ENCODE data around the gene OPCML. TPM values are rescaled to one million over a fixed set of nuclear protein-coding genes. Genes with fewer than 3 reads are reported as not detected.

The OPCML gene
- total and polyA plus RNA-seq, 4 donors: under 0.01 to 0.01 TPM; not detected in 2

DNA sequence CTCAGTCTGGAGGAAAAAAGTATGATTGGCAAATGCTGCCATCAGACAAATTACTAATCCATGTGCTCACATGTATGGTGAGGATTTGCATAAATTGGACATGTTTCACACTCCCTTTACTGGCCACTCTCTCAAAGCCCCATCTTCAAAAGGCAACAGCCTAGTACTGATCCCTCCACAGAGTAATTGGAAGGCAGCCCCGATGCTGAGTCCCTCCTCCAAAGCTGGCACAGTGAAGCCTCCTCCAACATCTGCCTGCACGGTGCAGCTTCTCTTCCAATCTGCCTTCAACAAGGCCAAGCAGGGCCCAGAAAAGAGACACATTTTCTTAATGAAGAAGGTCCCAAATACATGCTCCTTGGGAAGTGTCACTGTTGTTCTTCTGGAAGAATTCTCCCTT lies 350.6 kb downstream of the OPCML start:
- no peak for TF ChIP-seq SP1 (IDR thresholded peaks at IDR 0.05)
- TF ChIP-seq NR2F2 (IDR thresholded peaks at IDR 0.05): no peak
- H3K9me3 ChIP-seq (ENCODE audit: control insufficient read depth in 4 of 4, low read length in 3 of 4): no peaks in the 10 kb centered on the region
- no peaks in the 10 kb centered on the region for H3K36me3 ChIP-seq (ENCODE audit: control insufficient read depth in 4 of 4, insufficient read depth in 3 of 4, low read depth in 1 of 4, low read length in 3 of 4)
- H3K4me1 ChIP-seq (ENCODE audit: control insufficient read depth in 4 of 4, insufficient read depth in 4 of 4, low read length in 3 of 4): no peaks in the 10 kb centered on the region
- no peak overlapping the region for H3K27ac ChIP-seq (ENCODE audit: low read depth in 1 of 2, low read length in 2 of 2)
- no peak overlapping the region for H3K4me3 ChIP-seq (ENCODE audit: low read depth in 1 of 3, low read length in 3 of 3)
- H3K9ac ChIP-seq (ENCODE audit: low read depth in 1 of 2, low read length in 2 of 2): no peak overlapping the region
- H3K27me3 ChIP-seq (ENCODE audit: control insufficient read depth in 4 of 4, insufficient read depth in 4 of 4, low read length in 3 of 4): peaks cover 0 to 2% (median under 1%) of the 10 kb centered on the region in 4 donors
- WGBS: 72% methylated on average over 2 of the region's 2 CpGs
- no peak for DNase-seq (ENCODE audit: low spot score)

DNA sequence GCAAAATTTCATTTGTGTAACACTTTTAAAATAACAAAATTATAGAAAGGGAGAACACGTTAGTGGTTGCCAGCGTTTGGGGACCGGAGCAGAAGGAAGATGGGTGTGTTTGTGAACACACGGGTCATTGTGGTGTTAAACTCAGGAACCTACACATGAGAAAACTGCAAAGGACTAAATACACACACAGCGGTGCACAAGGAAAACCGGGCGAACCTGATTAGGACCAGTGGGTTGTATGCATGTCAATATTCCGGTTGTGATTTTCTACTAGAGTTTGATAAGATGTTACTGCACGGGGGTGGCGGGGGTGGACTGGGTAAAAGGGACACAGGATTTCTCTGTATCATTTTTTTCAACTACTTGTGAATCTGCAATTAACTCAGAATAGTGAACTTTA lies 351.2 kb downstream of the OPCML start:
- Histone ChIP-seq H3K4me3 (ENCODE audit: low read depth in 1 of 3, low read length in 3 of 3) (no peak overlapping the region), H3K9ac (ENCODE audit: low read depth in 1 of 2, low read length in 2 of 2) (no peak overlapping the region), H3K27me3 (ENCODE audit: control insufficient read depth in 4 of 4, insufficient read depth in 4 of 4, low read length in 3 of 4) (peaks cover 0 to 3% (median under 1%) of the 10 kb centered on the region in 4 donors), H3K27ac (ENCODE audit: low read depth in 1 of 2, low read length in 2 of 2) (no peak overlapping the region), H3K36me3 (ENCODE audit: control insufficient read depth in 4 of 4, insufficient read depth in 3 of 4, low read depth in 1 of 4, low read length in 3 of 4) (no peaks in the 10 kb centered on the region), H3K9me3 (ENCODE audit: control insufficient read depth in 4 of 4, low read length in 3 of 4) (no peaks in the 10 kb centered on the region), H3K4me1 (ENCODE audit: control insufficient read depth in 4 of 4, insufficient read depth in 4 of 4, low read length in 3 of 4) (no peaks in the 10 kb centered on the region)
- no peak for DNase-seq (ENCODE audit: low spot score)
- TF ChIP-seq FOXA1 (IDR thresholded peaks at IDR 0.05) (no peak), EGR1 (IDR thresholded peaks at IDR 0.05; ENCODE audit: low read depth in 2 of 2) (no peak), FOXA2 (IDR thresholded peaks at IDR 0.05) (no peak), SP1 (IDR thresholded peaks at IDR 0.05) (no peak), JUND (IDR thresholded peaks at IDR 0.05) (no peak), HNF4G (IDR thresholded peaks at IDR 0.05) (no peak), TAF1 (conservative IDR thresholded peaks at IDR 0.05) (no peak), HNF4A (conservative IDR thresholded peaks at IDR 0.05) (no peak), GABPA (IDR thresholded peaks at IDR 0.05 in 1 of 2, conservative IDR thresholded peaks at IDR 0.05 in 1 of 2) (no peak), REST (IDR thresholded peaks at IDR 0.05) (no peak), YY1 (IDR thresholded peaks at IDR 0.05) (no peak), MAX (IDR thresholded peaks at IDR 0.05) (no peak), CTCF (IDR thresholded peaks at IDR 0.05; ENCODE audit: low read depth, low read length, missing input control) (no peak), NR2F2 (IDR thresholded peaks at IDR 0.05) (no peak), RAD21 (IDR thresholded peaks at IDR 0.05) (no peak), RXRA (IDR thresholded peaks at IDR 0.05) (no peak)
- TF ChIP-seq, protein P1, sequence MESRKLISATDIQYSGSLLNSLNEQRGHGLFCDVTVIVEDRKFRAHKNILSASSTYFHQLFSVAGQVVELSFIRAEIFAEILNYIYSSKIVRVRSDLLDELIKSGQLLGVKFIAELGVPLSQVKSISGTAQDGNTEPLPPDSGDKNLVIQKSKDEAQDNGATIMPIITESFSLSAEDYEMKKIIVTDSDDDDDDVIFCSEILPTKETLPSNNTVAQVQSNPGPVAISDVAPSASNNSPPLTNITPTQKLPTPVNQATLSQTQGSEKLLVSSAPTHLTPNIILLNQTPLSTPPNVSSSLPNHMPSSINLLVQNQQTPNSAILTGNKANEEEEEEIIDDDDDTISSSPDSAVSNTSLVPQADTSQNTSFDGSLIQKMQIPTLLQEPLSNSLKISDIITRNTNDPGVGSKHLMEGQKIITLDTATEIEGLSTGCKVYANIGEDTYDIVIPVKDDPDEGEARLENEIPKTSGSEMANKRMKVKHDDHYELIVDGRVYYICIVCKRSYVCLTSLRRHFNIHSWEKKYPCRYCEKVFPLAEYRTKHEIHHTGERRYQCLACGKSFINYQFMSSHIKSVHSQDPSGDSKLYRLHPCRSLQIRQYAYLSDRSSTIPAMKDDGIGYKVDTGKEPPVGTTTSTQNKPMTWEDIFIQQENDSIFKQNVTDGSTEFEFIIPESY (IDR thresholded peaks at IDR 0.05): no peak
- TF ChIP-seq, protein P2, sequence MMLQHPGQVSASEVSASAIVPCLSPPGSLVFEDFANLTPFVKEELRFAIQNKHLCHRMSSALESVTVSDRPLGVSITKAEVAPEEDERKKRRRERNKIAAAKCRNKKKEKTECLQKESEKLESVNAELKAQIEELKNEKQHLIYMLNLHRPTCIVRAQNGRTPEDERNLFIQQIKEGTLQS (IDR thresholded peaks at IDR 0.05): no peak
- 78% methylated on average over 10 of the region's 10 CpGs for WGBS
